Activated CD4-positive, alpha-beta memory T cell treated with anti-CD3 and anti-CD28 coated beads, Interleukin-2, amount 10 ng/mL, durations not matched to agents 7 days and 5 days (primary cell): ENCODE results near the gene DIAPH1. TPM values are rescaled to one million over a fixed set of nuclear protein-coding genes. Genes with fewer than 3 reads are reported as not detected.

Source experiments
- CTCF ChIA-PET: fragments of 350-600 bp; sonication (Branson Sonifier 250); formaldehyde crosslinking; loops from one replicate; lab custom pipeline; 2021; ENCODE audit warnings: antibody characterized with exemption, inconsistent platforms; lab: Charles Lee
- POLR2A ChIA-PET: fragments of 350-600 bp; sonication (Branson Sonifier 250); formaldehyde crosslinking; loops from one replicate; lab custom pipeline; 2021; ENCODE audit warnings: antibody characterized with exemption; lab: Charles Lee
- DNase-seq: peaks from one replicate; pipeline ENCODE4 v3.0.0-alpha.2; 2020
- H3K27ac Mint-ChIP-seq: one replicate; pipeline ENCODE4 v1.8.0; 2021; ENCODE audit warnings: mild to moderate bottlenecking, mixed read lengths
- H3K27me3 Mint-ChIP-seq: one replicate; pipeline ENCODE4 v1.8.0; 2021; ENCODE audit warnings: mixed read lengths
- H3K36me3 Mint-ChIP-seq: one replicate; pipeline ENCODE4 v1.8.0; 2021; ENCODE audit warnings: low read depth, mixed read lengths
- H3K4me1 Mint-ChIP-seq: one replicate; pipeline ENCODE4 v1.8.0; 2021; ENCODE audit warnings: mixed read lengths
- H3K4me3 Mint-ChIP-seq: one replicate; pipeline ENCODE4 v1.8.0; 2021; ENCODE audit warnings: mild to moderate bottlenecking, mixed read lengths
- H3K9me3 Mint-ChIP-seq: one replicate; pipeline ENCODE4 v1.8.0; 2021; ENCODE audit warnings: mixed read lengths
- total RNA-seq, 2 experiments: library from RNA; stranded (reverse); gene quantifications; one replicate each; pipeline ENCODE4 v1.2.3, GENCODE V29; 2021

Gene DIAPH1
- total RNA-seq, 2 experiments from 2014 or later, result 317 to 323 TPM

GRCh38 chr5:141527426-141527825, 91.4 kb downstream of the DIAPH1 start:
- Mint-ChIP-seq H3K36me3 (peaks cover 70% of the 10 kb centered on the region), H3K9me3 (no peaks in the 10 kb centered on the region), H3K27me3 (no peaks in the 10 kb centered on the region), H3K4me3 (no peak overlapping the region), H3K27ac (no peak overlapping the region), H3K4me1 (peaks cover 11% of the 10 kb centered on the region)
- ChIA-PET POLR2A (interaction anchor here (1.2 kb wide), 1 partner anchor 207 kb away, joined by 5 read pairs; no protein-coding TSS in a partner anchor), CTCF (interaction anchor here (0.5 to 0.9 kb wide), 4 partner anchors 30 to 718 kb away, joined by 3 to 5 read pairs (median 4); no protein-coding TSS in a partner anchor)
- no peak for DNase-seq

GRCh38 chr5:141525653-141526052, 93.1 kb downstream of the DIAPH1 start:
- CTCF ChIA-PET, result interaction anchor here (1.1 to 6.1 kb wide), 3 partner anchors 8 to 205 kb away, joined by 3 to 57 read pairs (median 14); partner anchors contain the start of gene TAF7
- POLR2A ChIA-PET, result no interaction called here
- Mint-ChIP-seq H3K27ac (no peak overlapping the region), H3K27me3 (no peaks in the 10 kb centered on the region), H3K4me3 (no peak overlapping the region), H3K9me3 (no peaks in the 10 kb centered on the region), H3K4me1 (peaks cover 25% of the 10 kb centered on the region), H3K36me3 (peaks cover 85% of the 10 kb centered on the region)
- no peak for DNase-seq

- ChIA-PET CTCF (interaction anchor here (0.6 to 6.1 kb wide), 17 partner anchors 9 to 204 kb away, joined by 3 to 57 read pairs (median 4); partner anchors contain the start of genes PCDHGA1, PCDHGA10, PCDHGA11 and PCDHGA12), POLR2A (interaction anchor here (1.0 to 1.1 kb wide), 3 partner anchors 10 to 112 kb away, joined by 3 to 5 read pairs (median 4); no protein-coding TSS in a partner anchor)
- H3K9me3 Mint-ChIP-seq, result no peaks in the 10 kb centered on the region
- no peak overlapping the region for H3K27ac Mint-ChIP-seq
- H3K27me3 Mint-ChIP-seq, result no peaks in the 10 kb centered on the region
- H3K4me1 Mint-ChIP-seq, result peaks cover 25% of the 10 kb centered on the region
- peak; percentile 51 for DNase-seq
- H3K4me3 Mint-ChIP-seq, result no peak overlapping the region
- H3K36me3 Mint-ChIP-seq, result peaks cover 92% of the 10 kb centered on the region
Observed at GRCh38 chr5:141524604-141525597, 93.9 kb downstream of the DIAPH1 start.

GRCh38 chr5:141523991-141524390, 94.8 kb downstream of the DIAPH1 start:
- H3K4me3 Mint-ChIP-seq, result no peak overlapping the region
- H3K4me1 Mint-ChIP-seq, result peaks cover 25% of the 10 kb centered on the region
- peaks cover 95% of the 10 kb centered on the region for H3K36me3 Mint-ChIP-seq
- ChIA-PET CTCF (interaction anchor here (0.6 to 6.1 kb wide), 17 partner anchors 9 to 204 kb away, joined by 3 to 57 read pairs (median 5); partner anchors contain the start of genes PCDHGA1, PCDHGA10, PCDHGA11 and PCDHGA12), POLR2A (interaction anchor here (1.1 kb wide), 1 partner anchor 10 kb away, joined by 5 read pairs; no protein-coding TSS in a partner anchor)
- DNase-seq, result no peak
- H3K27ac Mint-ChIP-seq, result no peak overlapping the region
- no peaks in the 10 kb centered on the region for H3K27me3 Mint-ChIP-seq
- no peaks in the 10 kb centered on the region for H3K9me3 Mint-ChIP-seq

GRCh38 chr5:141522301-141522700, 96.5 kb downstream of the DIAPH1 start:
- CTCF ChIA-PET, result interaction anchor here (1.2 to 6.1 kb wide), 9 partner anchors 7 to 202 kb away, joined by 3 to 57 read pairs (median 8); partner anchors contain the start of genes PCDHGA10, PCDHGA12 and TAF7
- Mint-ChIP-seq H3K4me3 (no peak overlapping the region), H3K36me3 (peaks cover 93% of the 10 kb centered on the region), H3K4me1 (peaks cover 25% of the 10 kb centered on the region), H3K9me3 (no peaks in the 10 kb centered on the region), H3K27me3 (no peaks in the 10 kb centered on the region), H3K27ac (peak overlapping the region; percentile 31)
- POLR2A ChIA-PET, result interaction anchor here (0.9 to 1.7 kb wide), 4 partner anchors 10 to 201 kb away, joined by 3 to 6 read pairs (median 4); partner anchors contain the start of gene TAF7
- no peak for DNase-seq

- no peaks in the 10 kb centered on the region for H3K27me3 Mint-ChIP-seq
- ChIA-PET POLR2A (interaction anchor here (1.5 to 1.7 kb wide), 3 partner anchors 9 to 201 kb away, joined by 4 to 6 read pairs (median 5); partner anchors contain the start of gene TAF7), CTCF (interaction anchor here (0.8 to 6.1 kb wide), 8 partner anchors 10 to 191 kb away, joined by 3 to 57 read pairs (median 7); partner anchors contain the start of genes PCDHGA1 and PCDHGA10)
- H3K36me3 Mint-ChIP-seq, result peaks cover 94% of the 10 kb centered on the region
- H3K9me3 Mint-ChIP-seq, result no peaks in the 10 kb centered on the region
- no peak for DNase-seq
- H3K4me1 Mint-ChIP-seq, result peaks cover 25% of the 10 kb centered on the region
- no peak overlapping the region for H3K4me3 Mint-ChIP-seq
- peak overlapping the region; percentile 0 for H3K27ac Mint-ChIP-seq
Observed at GRCh38 chr5:141521244-141521781, 97.5 kb downstream of the DIAPH1 start.

GRCh38 chr5:141519605-141520565, 98.9 kb downstream of the DIAPH1 start:
- CTCF ChIA-PET, result interaction anchor here (1.9 to 3.3 kb wide), 2 partner anchors 37 to 107 kb away, joined by 12 read pairs; partner anchors contain the start of gene PCDHGA10
- no peak overlapping the region for H3K27ac Mint-ChIP-seq
- peaks cover 88% of the 10 kb centered on the region for H3K36me3 Mint-ChIP-seq
- peaks cover 31% of the 10 kb centered on the region for H3K4me1 Mint-ChIP-seq
- H3K27me3 Mint-ChIP-seq, result no peaks in the 10 kb centered on the region
- H3K9me3 Mint-ChIP-seq, result no peaks in the 10 kb centered on the region
- no peak for DNase-seq
- POLR2A ChIA-PET, result no interaction called here
- H3K4me3 Mint-ChIP-seq, result no peak overlapping the region

GRCh38 chr5:141518618-141519015, 100.2 kb downstream of the DIAPH1 start:
- CTCF ChIA-PET, result interaction anchor here (0.6 to 1.4 kb wide), 5 partner anchors 40 to 871 kb away, joined by 3 to 4 read pairs (median 3); partner anchors contain the start of gene PCDHGA12
- Mint-ChIP-seq H3K27ac (no peak overlapping the region), H3K9me3 (no peaks in the 10 kb centered on the region), H3K4me3 (no peak overlapping the region), H3K4me1 (peaks cover 38% of the 10 kb centered on the region), H3K27me3 (no peaks in the 10 kb centered on the region), H3K36me3 (peaks cover 85% of the 10 kb centered on the region)
- DNase-seq, result no peak
- POLR2A ChIA-PET, result no interaction called here

GRCh38 chr5:141517880-141518617, 100.8 kb downstream of the DIAPH1 start:
- Mint-ChIP-seq H3K36me3 (peaks cover 81% of the 10 kb centered on the region), H3K4me3 (no peak overlapping the region), H3K27me3 (no peaks in the 10 kb centered on the region), H3K4me1 (peaks cover 40% of the 10 kb centered on the region), H3K27ac (no peak overlapping the region), H3K9me3 (no peaks in the 10 kb centered on the region)
- ChIA-PET POLR2A (no interaction called here), CTCF (interaction anchor here (0.6 to 1.4 kb wide), 5 partner anchors 40 to 871 kb away, joined by 3 to 4 read pairs (median 3); partner anchors contain the start of gene PCDHGA12)
- DNase-seq, result no peak

- CTCF ChIA-PET, result interaction anchor here (0.9 to 1.6 kb wide), 3 partner anchors 40 to 47 kb away, joined by 3 to 4 read pairs (median 4); no protein-coding TSS in a partner anchor
- POLR2A ChIA-PET, result no interaction called here
- H3K27ac Mint-ChIP-seq, result no peak overlapping the region
- no peak overlapping the region for H3K4me3 Mint-ChIP-seq
- H3K27me3 Mint-ChIP-seq, result no peaks in the 10 kb centered on the region
- DNase-seq, result no peak
- peaks cover 41% of the 10 kb centered on the region for H3K4me1 Mint-ChIP-seq
- H3K9me3 Mint-ChIP-seq, result no peaks in the 10 kb centered on the region
- H3K36me3 Mint-ChIP-seq, result peaks cover 79% of the 10 kb centered on the region
Observed at GRCh38 chr5:141517312-141517711, 101.5 kb downstream of the DIAPH1 start.

GRCh38 chr5:141516672-141517025, 102.2 kb downstream of the DIAPH1 start:
- no peaks in the 10 kb centered on the region for H3K9me3 Mint-ChIP-seq
- H3K27me3 Mint-ChIP-seq, result no peaks in the 10 kb centered on the region
- DNase-seq, result no peak
- H3K36me3 Mint-ChIP-seq, result peaks cover 73% of the 10 kb centered on the region
- H3K4me1 Mint-ChIP-seq, result peaks cover 36% of the 10 kb centered on the region
- no peak overlapping the region for H3K4me3 Mint-ChIP-seq
- ChIA-PET POLR2A (no interaction called here), CTCF (interaction anchor here (0.9 to 1.6 kb wide), 2 partner anchors 41 to 47 kb away, joined by 3 to 4 read pairs; no protein-coding TSS in a partner anchor)
- no peak overlapping the region for H3K27ac Mint-ChIP-seq
